PC-9 (cell line): ENCODE data around the gene RELL1.

Source experiments
- CTCF ChIP-seq: fragments of 200-600 bp; sonication (generic); conservative IDR thresholded peaks from 2 replicates; pipeline ENCODE4 v1.6.1; 2017; ENCODE audit warnings: mixed run types, antibody characterized with exemption, mild to moderate bottlenecking, moderate library complexity
- EZH2 ChIP-seq: fragments of 200-600 bp; sonication (generic); IDR thresholded peaks from 2 replicates; pipeline ENCODE4 v1.8.0; 2017; ENCODE audit warnings: antibody characterized with exemption, low read depth

- TF ChIP-seq CTCF (no peak), EZH2 (no peak)
These were observed 2.0 kb downstream of the RELL1 start for GRCh38 chr4:37684154-37684553.
